Calu3 (cell line): Measurements from ENCODE around the gene HAUS3. TPM values are rescaled to one million over a fixed set of nuclear protein-coding genes. Genes with fewer than 3 reads are reported as not detected.

Experiments used
- BruUV-seq: library from RNA; stranded (reverse); fragments of 400-500 nt; replicated peaks from 2 replicates; lab custom pipeline; 2021; lab: Mats Ljungman, UMichigan
- CTCF ChIA-PET: fragments of 300-600 bp; sonication (Branson Sonifier 250); formaldehyde crosslinking; loops from one replicate; lab custom pipeline; 2022; ENCODE audit warnings: antibody characterized with exemption; lab: Charles Lee
- DNase-seq: peaks from one replicate; pipeline ENCODE4 v3.0.0; 2022
- H3K27ac Mint-ChIP-seq: one replicate; pipeline ENCODE4 v1.8.0; 2022; ENCODE audit warnings: mixed read lengths; ENCODE audit not compliant: unreplicated experiment
- H3K27me3 Mint-ChIP-seq: one replicate; pipeline ENCODE4 v1.8.0; 2022; ENCODE audit warnings: mixed read lengths; ENCODE audit not compliant: unreplicated experiment
- H3K36me3 Mint-ChIP-seq: one replicate; pipeline ENCODE4 v1.8.0; 2022; ENCODE audit warnings: mild to moderate bottlenecking, moderate library complexity, mixed read lengths; ENCODE audit not compliant: insufficient read depth, unreplicated experiment
- H3K4me1 Mint-ChIP-seq: one replicate; pipeline ENCODE4 v1.8.0; 2022; ENCODE audit warnings: mild to moderate bottlenecking, low read depth, mixed read lengths; ENCODE audit not compliant: unreplicated experiment
- H3K4me3 Mint-ChIP-seq: one replicate; pipeline ENCODE4 v1.8.0; 2022; ENCODE audit warnings: mild to moderate bottlenecking, low read depth, moderate library complexity, mixed read lengths; ENCODE audit not compliant: unreplicated experiment
- H3K9me3 Mint-ChIP-seq: one replicate; pipeline ENCODE4 v1.8.0; 2022; ENCODE audit warnings: low read depth, mixed read lengths; ENCODE audit not compliant: unreplicated experiment
- CTCF ChIP-seq: fragments of 200-600 bp; IDR thresholded peaks from one replicate; pipeline ENCODE4 v1.8.0; 2022; ENCODE audit warnings: antibody characterized with exemption; ENCODE audit not compliant: unreplicated experiment
- intact Hi-C: fragments of 100-400 bp; cut with micrococcal nuclease; formaldehyde crosslinking; loops from one replicate; pipeline ENCODE4 v1.10.0; 2022; ENCODE audit not compliant: unreplicated experiment
- total RNA-seq: library from RNA; stranded (reverse); gene quantifications from 2 replicates; pipeline ENCODE4 v1.2.3, GENCODE V29; 2022

The HAUS3 gene
- total RNA-seq, 1 experiment from 2014 or later, result 13.4 TPM

GRCh38 chr4:2194496-2194895 is 47.4 kb downstream of the HAUS3 start:
- no peaks in the 10 kb centered on the region for H3K27me3 Mint-ChIP-seq
- CTCF ChIA-PET, result no interaction called here
- no peaks in the 10 kb centered on the region for H3K4me1 Mint-ChIP-seq
- H3K36me3 Mint-ChIP-seq, result no peaks in the 10 kb centered on the region
- no peak overlapping the region for H3K27ac Mint-ChIP-seq
- H3K4me3 Mint-ChIP-seq, result no peak overlapping the region
- no TSS peak for BruUV-seq
- no peak for TF ChIP-seq CTCF
- intact Hi-C loops, result no loop called here
- no peak for DNase-seq
- H3K9me3 Mint-ChIP-seq, result no peaks in the 10 kb centered on the region

GRCh38 chr4:2193326-2193725 is 48.6 kb downstream of the HAUS3 start:
- CTCF ChIA-PET, result no interaction called here
- no peaks in the 10 kb centered on the region for H3K27me3 Mint-ChIP-seq
- no peaks in the 10 kb centered on the region for H3K36me3 Mint-ChIP-seq
- H3K4me3 Mint-ChIP-seq, result no peak overlapping the region
- DNase-seq, result no peak
- BruUV-seq, result no TSS peak
- H3K9me3 Mint-ChIP-seq, result no peaks in the 10 kb centered on the region
- intact Hi-C loops, result no loop called here
- H3K4me1 Mint-ChIP-seq, result no peaks in the 10 kb centered on the region
- no peak overlapping the region for H3K27ac Mint-ChIP-seq
- TF ChIP-seq CTCF, result no peak

GRCh38 chr4:2186865-2187172 is 55.1 kb downstream of the HAUS3 start:
- Mint-ChIP-seq H3K9me3 (no peaks in the 10 kb centered on the region), H3K4me1 (no peaks in the 10 kb centered on the region), H3K27ac (no peak overlapping the region), H3K36me3 (no peaks in the 10 kb centered on the region), H3K4me3 (no peak overlapping the region), H3K27me3 (no peaks in the 10 kb centered on the region)
- intact Hi-C loops, result loop anchor here (10.0 kb wide), 2 partner anchors 172 to 242 kb away; no protein-coding TSS in a partner anchor
- no peak for DNase-seq
- no TSS peak for BruUV-seq
- CTCF ChIA-PET, result no interaction called here
- no peak for TF ChIP-seq CTCF

- Mint-ChIP-seq H3K9me3 (no peaks in the 10 kb centered on the region), H3K36me3 (no peaks in the 10 kb centered on the region), H3K27ac (no peak overlapping the region), H3K4me3 (no peak overlapping the region), H3K27me3 (no peaks in the 10 kb centered on the region), H3K4me1 (no peaks in the 10 kb centered on the region)
- intact Hi-C loops, result loop anchor here (10.0 kb wide), 2 partner anchors 171 to 241 kb away; no protein-coding TSS in a partner anchor
- DNase-seq, result peak; percentile 50
- BruUV-seq, result no TSS peak
- TF ChIP-seq CTCF, result peak; percentile 43
- CTCF ChIA-PET, result no interaction called here
Observed at GRCh38 chr4:2186133-2186864, 55.6 kb downstream of the HAUS3 start.
